OCI-LY7 (cell line): ENCODE measurements around the gene GRID1. TPM values are rescaled to one million over a fixed set of nuclear protein-coding genes. Genes with fewer than 3 reads are reported as not detected.

Source experiments
- BruUV-seq: library from RNA; stranded (reverse); fragments of 400-500 nt; replicated peaks from 2 replicates; lab custom pipeline; 2021; lab: Mats Ljungman, UMichigan
- CTCF ChIA-PET: fragments of 300-600 bp; sonication (Branson Sonifier 250); formaldehyde crosslinking; loops from one replicate; lab custom pipeline; 2022; ENCODE audit warnings: antibody characterized with exemption; ENCODE audit not compliant: unreplicated experiment; lab: Charles Lee
- POLR2A ChIA-PET: fragments of 300-600 bp; sonication (Branson Sonifier 250); formaldehyde crosslinking; loops from one replicate; lab custom pipeline; 2022; ENCODE audit warnings: antibody characterized with exemption; lab: Charles Lee
- DNase-seq: peaks from one replicate; pipeline ENCODE4 v3.0.0-alpha.2; 2015; ENCODE audit warnings: low spot score
- H2AFZ ChIP-seq: fragments of 200-600 bp; sonication (generic), shearing (Covaris generic); 2 replicates; pipeline ENCODE4 v1.6.1; 2014; ENCODE audit warnings: mild to moderate bottlenecking, antibody characterized with exemption, low read length, moderate library complexity
- H3K27ac ChIP-seq: fragments of 200-600 bp; sonication (generic); 2 replicates; pipeline ENCODE4 v1.5.1; 2014; ENCODE audit warnings: mixed run types, low read depth, mild to moderate bottlenecking, moderate library complexity, low read length, inconsistent platforms; ENCODE audit not compliant: poor library complexity, severe bottlenecking
- H3K36me3 ChIP-seq: fragments of 200-600 bp; sonication (generic); 2 replicates; pipeline ENCODE4 v1.6.1; 2014; ENCODE audit warnings: mild to moderate bottlenecking, antibody characterized with exemption, low read length, moderate library complexity, mixed read lengths; ENCODE audit not compliant: insufficient read depth
- H3K4me1 ChIP-seq: fragments of 200-600 bp; sonication (generic); 2 replicates; pipeline ENCODE4 v1.5.1; 2014; ENCODE audit warnings: mild to moderate bottlenecking, low read length; ENCODE audit not compliant: insufficient read depth, poor library complexity, severe bottlenecking
- H3K4me2 ChIP-seq: fragments of 200-600 bp; sonication (generic); 2 replicates; pipeline ENCODE4 v1.6.1; 2014; ENCODE audit warnings: mild to moderate bottlenecking, low read length
- H3K4me3 ChIP-seq: fragments of 200-600 bp; sonication (generic); 2 replicates; pipeline ENCODE4 v1.5.1; 2014; ENCODE audit warnings: mild to moderate bottlenecking, low read depth, low read length; ENCODE audit not compliant: poor library complexity, severe bottlenecking
- H3K79me2 ChIP-seq: fragments of 200-600 bp; sonication (generic); 2 replicates; pipeline ENCODE4 v1.6.1; 2016; ENCODE audit warnings: low read depth, mild to moderate bottlenecking, low read length, moderate library complexity, mixed read lengths; ENCODE audit not compliant: insufficient read depth
- H3K9me2 ChIP-seq: fragments of 200-600 bp; sonication (generic); 2 replicates; pipeline ENCODE4 v1.6.1; 2016; ENCODE audit warnings: mild to moderate bottlenecking, low read length, mixed read lengths; ENCODE audit not compliant: insufficient read depth
- H3K9me3 ChIP-seq: fragments of 200-600 bp; sonication (generic); 2 replicates; pipeline ENCODE4 v1.6.1; 2014; ENCODE audit warnings: mild to moderate bottlenecking, mixed run types, low read length, mixed read lengths
- H4K20me1 ChIP-seq: fragments of 200-600 bp; sonication (generic); 2 replicates; pipeline ENCODE4 v1.6.1; 2014; ENCODE audit warnings: mild to moderate bottlenecking, antibody characterized with exemption, low read length, moderate library complexity, mixed read lengths; ENCODE audit not compliant: insufficient read depth
- EZH2phosphoT487 ChIP-seq: fragments of 200-600 bp; sonication (generic); IDR thresholded peaks from 2 replicates; pipeline ENCODE4 v1.6.1; 2018; ENCODE audit warnings: low read depth, borderline replicate concordance, mild to moderate bottlenecking, mixed run types, antibody characterized with exemption, low read length, moderate library complexity, mixed read lengths
- intact Hi-C: fragments of 100-400 bp; cut with micrococcal nuclease; formaldehyde crosslinking; loops from one replicate; pipeline ENCODE4 v1.10.0; 2022; ENCODE audit not compliant: unreplicated experiment
- total RNA-seq, 2 experiments: library from RNA; depleted of rRNA in 1 of 2; stranded (reverse); fragments of >200 nt in 1 of 2; shearing (Covaris generic) in 1 of 2; gene quantifications; 2 replicates each; pipeline ENCODE4 v1.2.3, GENCODE V29; 2014 to 2022
- TF ChIP-seq, protein P1 (sequence below): fragments of 200-600 bp; sonication (generic); conservative IDR thresholded peaks from 2 replicates; pipeline ENCODE4 v1.5.1; 2014; ENCODE audit warnings: mild to moderate bottlenecking, antibody characterized with exemption, low read length, moderate library complexity, mixed read lengths

GRID1 gene
- total RNA-seq, 2 experiments from 2014 or later = 1.6 to 3.7 TPM

DNA sequence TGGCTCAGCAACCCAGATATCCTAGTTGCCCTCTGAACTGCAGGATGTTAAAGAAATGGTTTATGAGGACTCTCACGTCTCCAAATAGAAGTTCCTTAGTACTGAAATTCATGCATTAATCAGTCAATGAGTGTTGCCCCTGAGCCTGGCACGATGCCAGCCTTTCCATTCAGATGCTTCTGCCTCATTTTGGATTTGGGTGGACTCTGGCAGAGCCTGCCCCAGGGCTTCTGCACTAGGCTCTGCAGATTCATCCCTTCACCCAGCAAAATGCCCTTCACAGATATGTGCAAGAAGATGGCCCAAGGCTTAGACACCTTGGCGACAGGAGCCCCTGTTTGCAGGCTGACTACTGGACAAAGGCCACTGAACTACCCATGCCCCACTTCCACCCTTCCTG is 747.8 kb downstream of the GRID1 start:
- no peaks in the 10 kb centered on the region for H3K36me3 ChIP-seq
- no peak overlapping the region for H3K4me2 ChIP-seq
- no peak overlapping the region for H2AFZ ChIP-seq
- no peaks in the 10 kb centered on the region for H4K20me1 ChIP-seq
- no peak for DNase-seq
- H3K9me3 ChIP-seq = no peaks in the 10 kb centered on the region
- no peak overlapping the region for H3K27ac ChIP-seq
- POLR2A ChIA-PET = no interaction called here
- no TSS peak for BruUV-seq
- CTCF ChIA-PET = no interaction called here
- H3K4me3 ChIP-seq = no peak overlapping the region
- no peaks in the 10 kb centered on the region for H3K9me2 ChIP-seq
- H3K4me1 ChIP-seq = no peaks in the 10 kb centered on the region
- no peaks in the 10 kb centered on the region for H3K79me2 ChIP-seq
- TF ChIP-seq, protein P1, sequence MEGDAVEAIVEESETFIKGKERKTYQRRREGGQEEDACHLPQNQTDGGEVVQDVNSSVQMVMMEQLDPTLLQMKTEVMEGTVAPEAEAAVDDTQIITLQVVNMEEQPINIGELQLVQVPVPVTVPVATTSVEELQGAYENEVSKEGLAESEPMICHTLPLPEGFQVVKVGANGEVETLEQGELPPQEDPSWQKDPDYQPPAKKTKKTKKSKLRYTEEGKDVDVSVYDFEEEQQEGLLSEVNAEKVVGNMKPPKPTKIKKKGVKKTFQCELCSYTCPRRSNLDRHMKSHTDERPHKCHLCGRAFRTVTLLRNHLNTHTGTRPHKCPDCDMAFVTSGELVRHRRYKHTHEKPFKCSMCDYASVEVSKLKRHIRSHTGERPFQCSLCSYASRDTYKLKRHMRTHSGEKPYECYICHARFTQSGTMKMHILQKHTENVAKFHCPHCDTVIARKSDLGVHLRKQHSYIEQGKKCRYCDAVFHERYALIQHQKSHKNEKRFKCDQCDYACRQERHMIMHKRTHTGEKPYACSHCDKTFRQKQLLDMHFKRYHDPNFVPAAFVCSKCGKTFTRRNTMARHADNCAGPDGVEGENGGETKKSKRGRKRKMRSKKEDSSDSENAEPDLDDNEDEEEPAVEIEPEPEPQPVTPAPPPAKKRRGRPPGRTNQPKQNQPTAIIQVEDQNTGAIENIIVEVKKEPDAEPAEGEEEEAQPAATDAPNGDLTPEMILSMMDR = no peak
- TF ChIP-seq EZH2phosphoT487 = no peak
- intact Hi-C loops = no loop called here

DNA sequence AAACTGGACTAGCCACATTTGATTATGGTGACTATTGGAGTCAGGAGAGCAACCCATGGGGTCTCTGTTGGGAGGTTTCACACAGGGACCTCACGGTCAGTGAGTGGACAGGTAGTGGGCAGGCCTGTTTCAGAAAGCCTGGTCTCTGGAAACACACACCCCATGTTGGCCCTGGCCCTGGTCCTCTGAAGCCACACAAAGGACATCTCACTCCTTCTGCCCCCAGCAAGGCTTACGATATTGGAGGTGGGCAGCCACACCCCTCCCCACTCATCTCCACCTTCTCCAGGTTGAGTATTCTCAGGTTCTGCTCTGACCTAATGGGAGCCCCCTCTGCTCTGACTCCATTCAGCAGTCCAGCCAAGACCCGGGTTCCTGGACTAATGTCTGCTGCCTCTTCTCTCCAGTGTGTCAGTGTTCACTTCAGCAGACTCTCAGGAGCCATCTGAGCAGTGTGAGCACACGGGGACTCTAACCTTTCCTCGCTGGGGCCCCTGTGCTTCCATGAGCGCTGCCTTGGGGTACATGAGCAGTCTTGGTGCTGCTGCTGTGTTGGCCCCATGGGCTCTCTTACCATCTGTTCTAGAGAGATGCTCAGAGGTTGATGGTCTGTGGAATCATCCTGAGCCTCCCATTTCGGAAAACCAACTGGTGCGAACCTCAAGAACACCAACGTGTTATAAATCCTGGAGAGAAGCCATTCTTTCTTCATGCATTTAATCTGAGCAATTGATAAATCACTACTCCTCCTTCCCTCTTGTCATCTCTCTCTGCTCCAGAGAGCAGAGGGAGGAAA is 748.6 kb downstream of the GRID1 start:
- no peaks in the 10 kb centered on the region for H4K20me1 ChIP-seq
- no peaks in the 10 kb centered on the region for H3K4me1 ChIP-seq
- ChIA-PET CTCF (no interaction called here), POLR2A (no interaction called here)
- no peak for TF ChIP-seq EZH2phosphoT487
- TF ChIP-seq, protein P1 = no peak
- no peaks in the 10 kb centered on the region for H3K36me3 ChIP-seq
- intact Hi-C loops = no loop called here
- no peaks in the 10 kb centered on the region for H3K9me2 ChIP-seq
- no peaks in the 10 kb centered on the region for H3K79me2 ChIP-seq
- no TSS peak for BruUV-seq
- H3K27ac ChIP-seq = no peak overlapping the region
- H3K9me3 ChIP-seq = no peaks in the 10 kb centered on the region
- no peak for DNase-seq
- H3K4me3 ChIP-seq = no peak overlapping the region
- H2AFZ ChIP-seq = no peak overlapping the region
- no peak overlapping the region for H3K4me2 ChIP-seq

- no peak for DNase-seq
- Histone ChIP-seq H4K20me1 (no peaks in the 10 kb centered on the region), H2AFZ (no peak overlapping the region), H3K9me2 (no peaks in the 10 kb centered on the region), H3K4me1 (peaks cover 7% of the 10 kb centered on the region), H3K9me3 (no peaks in the 10 kb centered on the region), H3K4me2 (no peak overlapping the region), H3K79me2 (no peaks in the 10 kb centered on the region), H3K36me3 (no peaks in the 10 kb centered on the region), H3K4me3 (no peak overlapping the region), H3K27ac (no peak overlapping the region)
- TF ChIP-seq, protein P1 = no peak
- no peak for TF ChIP-seq EZH2phosphoT487
- no TSS peak for BruUV-seq
- CTCF ChIA-PET = no interaction called here
- intact Hi-C loops = no loop called here
- POLR2A ChIA-PET = no interaction called here
Observed at GRCh38 chr10:85615556-85615955, 751.0 kb downstream of the GRID1 start.
